HCT116 (cell line): Measurements from ENCODE around the gene CKAP4. TPM values are rescaled to one million over a fixed set of nuclear protein-coding genes. Genes with fewer than 3 reads are reported as not detected.

Experiments
- ATAC-seq: fragments of 200-7000 bp; cut with Tn5 transposase; 2 replicates; pipeline ENCODE4 v1.9.1; 2020; ENCODE audit warnings: mild to moderate bottlenecking, moderate library complexity
- BruUV-seq: library from RNA; stranded (reverse); fragments of 400-500 nt; replicated peaks from 2 replicates; lab custom pipeline; 2021; lab: Mats Ljungman, UMichigan
- CTCF ChIA-PET: fragments of 300-600 bp; sonication (Branson Sonifier 250); formaldehyde crosslinking; loops from one replicate; lab custom pipeline; 2021; ENCODE audit warnings: antibody characterized with exemption; lab: Charles Lee
- POLR2A ChIA-PET: fragments of 300-600, 350-600 bp; sonication (Branson Sonifier 250); formaldehyde crosslinking; loops from one replicate; lab custom pipeline; 2021; ENCODE audit warnings: antibody characterized with exemption; lab: Charles Lee
- RAD21 ChIA-PET, 2 experiments: fragments of 300-600 bp; sonication (Branson Sonifier 250); formaldehyde crosslinking; loops; one replicate each; lab custom pipeline; 2023; ENCODE audit warnings: low total read pairs in 2 of 2; ENCODE audit not compliant: uncharacterized antibody in 2 of 2, unreplicated experiment in 2 of 2, low non-redundant PET in 1 of 2; lab: Charles Lee
- DNase-seq: peaks from one replicate; pipeline ENCODE4 v3.0.0-alpha.2; 2010; ENCODE audit warnings: low read depth, low spot score
- H2AFZ ChIP-seq: fragments of 200-600 bp; shearing (Covaris generic), sonication (generic); 2 replicates; pipeline ENCODE4 v1.6.1; 2017; ENCODE audit warnings: low read depth, mixed run types, mixed read lengths, antibody characterized with exemption, low read length; ENCODE audit not compliant: poor library complexity, severe bottlenecking
- H3K27ac ChIP-seq: 2 replicates; pipeline ENCODE4 v1.5.1; 2012; ENCODE audit warnings: low read depth, low read length
- H3K27me3 ChIP-seq: fragments of 200-600 bp; sonication (generic); 2 replicates; pipeline ENCODE4 v1.6.1; 2016; ENCODE audit warnings: mixed run types, low read length, mixed read lengths; ENCODE audit not compliant: insufficient read depth
- H3K36me3 ChIP-seq, 2 experiments: fragments of 200-500 bp in 1 of 2; fragments of 200-600 bp in 1 of 2; sonication (Bioruptor generic) in 1 of 2; sonication (generic) in 1 of 2; 2 replicates each; pipeline versions ENCODE4 v1.5.1 to v1.6.1; 2014 to 2016; ENCODE audit warnings: low read length in 2 of 2, inconsistent platforms in 1 of 2, mixed read lengths in 1 of 2, mixed run types in 1 of 2; ENCODE audit not compliant: insufficient read depth in 2 of 2, control insufficient read depth in 1 of 2
- H3K4me1 ChIP-seq, 2 experiments: fragments of 200-600 bp in 1 of 2; sonication (generic) in 1 of 2; 2 replicates each; pipeline versions ENCODE4 v1.5.1 to v1.6.1; 2012 to 2017; ENCODE audit warnings: low read length in 2 of 2, inconsistent platforms in 1 of 2, mild to moderate bottlenecking in 1 of 2, mixed read lengths in 1 of 2, mixed run types in 1 of 2, moderate library complexity in 1 of 2; ENCODE audit not compliant: insufficient read depth in 2 of 2, control insufficient read depth in 1 of 2
- H3K4me2 ChIP-seq: fragments of 200-600 bp; sonication (generic); 2 replicates; pipeline ENCODE4 v1.6.1; 2017; ENCODE audit warnings: mixed run types, low read length, mixed read lengths
- H3K4me3 ChIP-seq, 2 experiments: fragments of 200-600 bp in 1 of 2; sonication (generic) in 1 of 2; replicated peaks in 1 of 2; 2 replicates each; pipeline ENCODE4 v1.5.1; 2011 to 2016; ENCODE audit warnings: low read length in 2 of 2, control low read depth in 1 of 2, low read depth in 1 of 2, mild to moderate bottlenecking in 1 of 2, mixed read lengths in 1 of 2, mixed run types in 1 of 2
- H3K79me2 ChIP-seq: fragments of 200-600 bp; sonication (generic); 2 replicates; pipeline ENCODE4 v1.6.1; 2017; ENCODE audit warnings: mild to moderate bottlenecking, mixed run types, low read length, moderate library complexity, mixed read lengths; ENCODE audit not compliant: insufficient read depth
- H3K9ac ChIP-seq: fragments of 200-600 bp; sonication (generic); 2 replicates; pipeline ENCODE4 v1.6.1; 2016; ENCODE audit warnings: low read length, mixed read lengths
- H3K9me2 ChIP-seq: fragments of 200-600 bp; sonication (generic), shearing (Covaris generic); 2 replicates; pipeline ENCODE4 v1.6.1; 2017; ENCODE audit warnings: mixed run types, mild to moderate bottlenecking, moderate library complexity; ENCODE audit not compliant: insufficient read depth
- H3K9me3 ChIP-seq, 2 experiments: fragments of 200-500 bp in 1 of 2; fragments of 200-600 bp in 1 of 2; sonication (Bioruptor generic) in 1 of 2; sonication (generic) in 1 of 2; 2 replicates each; pipeline ENCODE4 v1.6.1; 2014 to 2017; ENCODE audit warnings: low read length in 2 of 2, mixed read lengths in 2 of 2, inconsistent platforms in 1 of 2, low read depth in 1 of 2, mild to moderate bottlenecking in 1 of 2, mixed run types in 1 of 2, moderate library complexity in 1 of 2; ENCODE audit not compliant: control insufficient read depth in 1 of 2, insufficient read depth in 1 of 2
- H4K20me1 ChIP-seq: fragments of 200-600 bp; sonication (generic), shearing (Covaris generic); 2 replicates; pipeline ENCODE4 v1.6.1; 2017; ENCODE audit warnings: mixed run types, mild to moderate bottlenecking, moderate library complexity; ENCODE audit not compliant: insufficient read depth
- CBX3 ChIP-seq: IDR thresholded peaks from 2 replicates; pipeline ENCODE4 v1.6.1; 2012; ENCODE audit warnings: low read depth
- CEBPB ChIP-seq: IDR thresholded peaks from 2 replicates; pipeline ENCODE4 v1.6.1; 2012; ENCODE audit warnings: low read depth
- EZH2 ChIP-seq: fragments of 200-600 bp; sonication (generic); IDR thresholded peaks from 2 replicates; pipeline ENCODE4 v1.6.1; 2017; ENCODE audit warnings: antibody characterized with exemption, mixed run types
- FOSL1 ChIP-seq: IDR thresholded peaks from 2 replicates; pipeline ENCODE4 v1.6.1; 2012; ENCODE audit warnings: low read depth
- MAX ChIP-seq: IDR thresholded peaks from 2 replicates; pipeline ENCODE4 v1.6.1; 2012
- POLR2A ChIP-seq: IDR thresholded peaks from 2 replicates; pipeline ENCODE4 v1.7.0; 2011; ENCODE audit warnings: borderline replicate concordance; ENCODE audit not compliant: insufficient read depth, insufficient read length; ENCODE audit errors: extremely low read depth
- SIN3A ChIP-seq: IDR thresholded peaks from 2 replicates; pipeline ENCODE4 v1.6.1; 2012; ENCODE audit warnings: low read depth
- SRF ChIP-seq: IDR thresholded peaks from 2 replicates; pipeline ENCODE4 v1.6.1; 2012; ENCODE audit warnings: low read depth
- ZFX ChIP-seq: fragments of 450-650 bp; IDR thresholded peaks from 2 replicates; pipeline ENCODE4 v1.6.1; 2017
- intact Hi-C: fragments of 100-400 bp; cut with micrococcal nuclease; formaldehyde crosslinking; loops from 2 replicates; pipeline ENCODE4 v1.10.0; 2022
- total RNA-seq: library from RNA; stranded (reverse); gene quantifications from one replicate; pipeline ENCODE4 v1.2.1, GENCODE V29; 2021; ENCODE audit not compliant: unreplicated experiment
- TF ChIP-seq, protein P1 (sequence below): IDR thresholded peaks from 2 replicates; pipeline ENCODE4 v1.6.1; 2012

The CKAP4 gene
- total RNA-seq, 1 experiment from 2014 or later, result 45.9 TPM

DNA sequence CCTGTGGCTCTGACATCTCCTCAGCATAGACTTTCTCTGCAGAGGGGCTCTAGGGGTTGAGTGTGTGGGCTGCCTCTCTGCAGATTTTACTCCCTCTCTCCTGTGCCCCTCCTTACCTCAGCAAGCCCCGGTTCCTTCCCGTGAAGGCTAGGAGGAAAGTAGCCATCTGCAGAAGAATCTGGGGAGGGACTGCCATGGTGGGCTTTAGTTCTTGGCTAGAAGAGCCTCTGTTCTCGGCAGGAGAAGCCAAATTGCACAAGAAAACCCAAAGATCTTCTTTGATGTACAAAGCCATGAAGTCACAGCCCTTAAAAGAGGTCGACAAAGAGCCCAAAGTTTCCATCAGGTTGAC, 23.5 kb downstream of the CKAP4 start:
- ChIA-PET RAD21 (interaction anchor here (0.6 to 0.8 kb wide), 2 partner anchors 75 to 803 kb away, joined by 3 to 6 read pairs; no protein-coding TSS in a partner anchor), POLR2A (no interaction called here), CTCF (interaction anchor here (0.6 to 1.3 kb wide), 16 partner anchors 9 to 806 kb away, joined by 3 to 15 read pairs (median 5); partner anchors contain the start of gene POLR3B)
- BruUV-seq, result no TSS peak
- no peaks in the 10 kb centered on the region for H3K27me3 ChIP-seq
- no peak for TF ChIP-seq EZH2
- no peak for TF ChIP-seq SIN3A
- no peak for TF ChIP-seq POLR2A
- TF ChIP-seq SRF, result no peak
- TF ChIP-seq CBX3, result no peak
- no peak for TF ChIP-seq FOSL1
- no peak for TF ChIP-seq ZFX
- no peak for TF ChIP-seq CEBPB
- TF ChIP-seq, protein P1, sequence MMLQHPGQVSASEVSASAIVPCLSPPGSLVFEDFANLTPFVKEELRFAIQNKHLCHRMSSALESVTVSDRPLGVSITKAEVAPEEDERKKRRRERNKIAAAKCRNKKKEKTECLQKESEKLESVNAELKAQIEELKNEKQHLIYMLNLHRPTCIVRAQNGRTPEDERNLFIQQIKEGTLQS, result no peak
- no peak for TF ChIP-seq MAX
- intact Hi-C loops, result loop anchor here (1.0 to 10.0 kb wide), 2 partner anchors 620 to 804 kb away; no protein-coding TSS in a partner anchor
- no peaks in the 10 kb centered on the region for H3K4me1 ChIP-seq
- H2AFZ ChIP-seq, result peak overlapping the region; percentile 13
- no peaks in the 10 kb centered on the region for H3K79me2 ChIP-seq
- no peak overlapping the region for H3K4me2 ChIP-seq
- H4K20me1 ChIP-seq, result no peaks in the 10 kb centered on the region
- ATAC-seq (no peak; the same call in 1 of the 2 replicates), DNase-seq (no peak)
- no peaks in the 10 kb centered on the region for H3K9me3 ChIP-seq
- H3K4me3 ChIP-seq, result no peak overlapping the region
- no peak overlapping the region for H3K9ac ChIP-seq
- H3K9me2 ChIP-seq, result no peaks in the 10 kb centered on the region; the same call in 1 of the 2 replicates
- H3K36me3 ChIP-seq, result no peaks in the 10 kb centered on the region
- H3K27ac ChIP-seq, result no peak overlapping the region
